8988T (cell line): Measurements from ENCODE around the gene TRIM3.

Experiments used
- DNase-seq: peaks from one replicate; pipeline ENCODE4 v3.0.0; 2011

TRIM3 gene

DNA sequence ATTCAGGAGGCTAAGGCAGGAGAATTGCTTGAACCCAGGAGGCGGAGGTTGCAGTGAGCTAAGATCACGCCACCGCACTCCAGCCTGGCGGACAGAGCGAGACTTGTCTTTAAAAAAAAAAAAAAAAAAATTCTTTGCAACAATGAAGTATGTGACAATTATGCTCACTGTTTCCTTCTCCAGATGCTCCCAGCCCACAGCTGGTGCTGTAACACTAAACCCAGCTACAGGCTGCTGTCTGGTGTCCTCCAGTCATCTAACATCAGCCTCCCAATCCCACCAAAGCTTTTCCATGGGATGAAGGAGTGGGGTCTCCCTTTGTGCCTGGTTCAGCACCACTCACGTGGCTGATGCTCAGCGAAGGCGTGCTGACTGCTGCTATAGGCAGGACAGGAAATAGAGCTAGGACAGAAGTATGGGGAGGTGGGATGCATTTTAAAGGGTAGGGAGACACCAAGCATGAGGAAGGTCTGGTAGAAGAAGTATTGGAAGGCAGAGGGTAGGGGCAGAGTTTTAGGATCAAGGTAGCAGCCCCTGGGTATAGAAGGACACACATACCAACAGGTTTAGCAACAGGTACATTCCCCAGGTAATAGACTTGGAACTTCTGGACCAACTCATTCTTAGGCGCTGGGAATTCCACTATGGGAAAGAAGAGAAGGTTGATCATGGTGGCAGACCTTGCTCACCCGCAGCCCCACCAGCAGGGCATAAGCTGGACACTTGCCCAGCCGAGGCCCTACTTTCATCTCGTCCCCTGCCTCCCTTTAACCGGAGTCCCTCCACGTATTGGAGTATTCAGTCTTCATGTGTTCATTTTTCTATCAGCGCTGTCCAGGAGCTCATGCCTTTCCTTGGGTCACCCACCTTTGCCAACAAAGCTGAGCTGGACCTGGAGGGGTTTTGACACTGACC lies 73.1 kb downstream of the TRIM3 start:
- DNase-seq = no peak
